ENCODE measurements around the gene PRODH2. TPM values are rescaled to one million over a fixed set of nuclear protein-coding genes. Genes with fewer than 3 reads are reported as not detected.

The PRODH2 gene
- total RNA-seq, 4 donors from 2014 or later: 0.13 TPM; not detected in 3

DNA sequence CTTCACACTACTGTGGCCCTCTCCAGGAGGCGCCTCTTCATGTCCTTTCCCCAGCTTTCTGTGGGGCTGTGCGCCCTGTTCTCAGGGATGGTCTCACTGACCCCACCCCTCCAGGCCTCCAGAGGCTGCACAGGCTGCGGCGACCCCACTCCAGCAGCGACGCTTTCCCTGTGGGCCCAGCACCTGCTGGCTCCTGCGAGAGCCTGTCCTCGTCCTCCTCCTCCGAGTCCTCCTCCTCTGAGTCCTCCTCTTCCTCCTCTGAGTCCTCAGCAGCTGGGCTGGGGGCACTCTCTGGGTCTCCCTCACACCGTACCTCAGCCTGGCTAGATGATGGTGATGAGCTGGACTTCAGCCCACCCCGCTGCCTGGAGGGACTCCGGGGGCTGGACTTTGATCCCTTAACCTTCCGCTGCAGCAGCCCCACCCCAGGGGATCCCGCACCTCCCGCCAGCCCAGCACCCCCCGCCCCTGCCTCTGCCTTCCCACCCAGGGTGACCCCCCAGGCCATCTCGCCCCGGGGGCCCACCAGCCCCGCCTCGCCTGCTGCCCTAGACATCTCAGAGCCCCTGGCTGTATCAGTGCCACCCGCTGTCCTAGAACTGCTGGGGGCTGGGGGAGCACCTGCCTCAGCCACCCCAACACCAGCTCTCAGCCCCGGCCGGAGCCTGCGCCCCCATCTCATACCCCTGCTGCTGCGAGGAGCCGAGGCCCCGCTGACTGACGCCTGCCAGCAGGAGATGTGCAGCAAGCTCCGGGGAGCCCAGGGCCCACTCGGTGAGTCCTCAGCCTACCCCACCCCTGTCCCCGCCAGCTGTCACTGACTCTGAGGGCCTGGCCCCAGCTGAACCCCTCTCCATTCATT, 26.1 kb downstream of the PRODH2 start:
- ATAC-seq (no peak), DNase-seq (no peak)
- H3K27me3 ChIP-seq: no peaks in the 10 kb centered on the region
- TF ChIP-seq, protein P1, sequence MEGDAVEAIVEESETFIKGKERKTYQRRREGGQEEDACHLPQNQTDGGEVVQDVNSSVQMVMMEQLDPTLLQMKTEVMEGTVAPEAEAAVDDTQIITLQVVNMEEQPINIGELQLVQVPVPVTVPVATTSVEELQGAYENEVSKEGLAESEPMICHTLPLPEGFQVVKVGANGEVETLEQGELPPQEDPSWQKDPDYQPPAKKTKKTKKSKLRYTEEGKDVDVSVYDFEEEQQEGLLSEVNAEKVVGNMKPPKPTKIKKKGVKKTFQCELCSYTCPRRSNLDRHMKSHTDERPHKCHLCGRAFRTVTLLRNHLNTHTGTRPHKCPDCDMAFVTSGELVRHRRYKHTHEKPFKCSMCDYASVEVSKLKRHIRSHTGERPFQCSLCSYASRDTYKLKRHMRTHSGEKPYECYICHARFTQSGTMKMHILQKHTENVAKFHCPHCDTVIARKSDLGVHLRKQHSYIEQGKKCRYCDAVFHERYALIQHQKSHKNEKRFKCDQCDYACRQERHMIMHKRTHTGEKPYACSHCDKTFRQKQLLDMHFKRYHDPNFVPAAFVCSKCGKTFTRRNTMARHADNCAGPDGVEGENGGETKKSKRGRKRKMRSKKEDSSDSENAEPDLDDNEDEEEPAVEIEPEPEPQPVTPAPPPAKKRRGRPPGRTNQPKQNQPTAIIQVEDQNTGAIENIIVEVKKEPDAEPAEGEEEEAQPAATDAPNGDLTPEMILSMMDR (IDR thresholded peaks at IDR 0.05 in 4 of 5, conservative IDR thresholded peaks at IDR 0.05 in 1 of 5): no peak
- TF ChIP-seq POLR2A (IDR thresholded peaks at IDR 0.05): no peak
- no peak overlapping the region for H3K27ac ChIP-seq
- intact Hi-C loops (cut with DNase I; ENCODE audit: low total_unique reads) (no loop called here), in situ Hi-C loops (cut with MboI; ENCODE audit: low sequenced_read_pairs in 4 of 4) (no loop called here)
- no peak overlapping the region for H3K4me3 ChIP-seq
- H3K9me3 ChIP-seq: no peaks in the 10 kb centered on the region
- no peaks in the 10 kb centered on the region for H3K4me1 ChIP-seq
- no peaks in the 10 kb centered on the region for H3K36me3 ChIP-seq

- no peak for TF ChIP-seq POLR2A (IDR thresholded peaks at IDR 0.05)
- TF ChIP-seq, protein P1 (IDR thresholded peaks at IDR 0.05 in 4 of 5, conservative IDR thresholded peaks at IDR 0.05 in 1 of 5): no peak
- ATAC-seq (no peak), DNase-seq (no peak)
- Histone ChIP-seq H3K27me3 (no peaks in the 10 kb centered on the region), H3K36me3 (peaks cover 0 to 11% of the 10 kb centered on the region in 2 donors), H3K27ac (no peak overlapping the region), H3K9me3 (no peaks in the 10 kb centered on the region), H3K4me1 (no peaks in the 10 kb centered on the region), H3K4me3 (no peak overlapping the region)
- intact Hi-C loops (cut with DNase I; ENCODE audit: low total_unique reads) (no loop called here), in situ Hi-C loops (cut with MboI; ENCODE audit: low sequenced_read_pairs in 4 of 4) (no loop called here)
These were observed 27.4 kb downstream of the PRODH2 start for GRCh38 chr19:35785339-35785627.

DNA sequence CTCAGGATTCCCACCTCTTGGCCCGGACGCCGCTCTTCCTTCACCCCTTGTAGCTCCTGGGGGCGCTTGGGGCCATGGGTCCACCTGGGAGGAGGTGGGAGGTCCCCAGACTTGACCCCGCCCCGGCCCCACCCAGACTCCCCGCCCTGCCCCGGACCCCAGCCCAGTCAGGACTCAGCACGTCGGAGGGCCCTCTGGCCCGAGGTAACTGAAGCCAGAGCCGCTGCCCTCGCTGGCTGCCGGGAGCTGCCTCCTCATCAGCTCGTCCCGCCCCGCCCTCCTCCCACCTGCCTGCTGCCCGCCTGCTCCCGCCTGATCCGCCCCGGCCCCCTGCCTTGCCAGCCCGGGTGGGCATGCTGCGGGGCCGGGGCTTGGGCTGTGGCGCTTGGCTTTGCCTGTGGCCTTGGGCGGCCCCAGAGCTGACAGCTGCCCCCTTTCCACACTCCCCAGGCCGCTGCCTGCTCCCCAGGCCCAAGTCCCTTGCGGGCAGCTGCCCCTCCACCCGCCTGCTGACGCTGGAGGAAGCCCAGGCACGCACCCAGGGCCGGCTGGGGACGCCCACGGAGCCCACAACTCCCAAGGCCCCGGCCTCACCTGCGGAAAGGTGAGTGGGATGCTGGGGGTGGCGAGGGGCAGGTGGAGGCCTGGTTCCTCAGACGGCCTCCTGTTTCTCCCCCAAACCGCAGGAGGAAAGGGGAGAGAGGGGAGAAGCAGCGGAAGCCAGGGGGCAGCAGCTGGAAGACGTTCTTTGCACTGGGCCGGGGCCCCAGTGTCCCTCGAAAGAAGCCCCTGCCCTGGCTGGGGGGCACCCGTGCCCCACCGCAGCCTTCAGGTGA, 27.9 kb downstream of the PRODH2 start:
- in situ Hi-C loops (cut with MboI; ENCODE audit: low sequenced_read_pairs in 4 of 4): no loop called here
- Histone ChIP-seq H3K4me3 (no peak overlapping the region), H3K27me3 (no peaks in the 10 kb centered on the region), H3K4me1 (no peaks in the 10 kb centered on the region), H3K36me3 (peaks cover 0 to 17% of the 10 kb centered on the region in 2 donors), H3K9me3 (no peaks in the 10 kb centered on the region), H3K27ac (no peak overlapping the region)
- TF ChIP-seq, protein P1 (IDR thresholded peaks at IDR 0.05 in 4 of 5, conservative IDR thresholded peaks at IDR 0.05 in 1 of 5): no peak
- TF ChIP-seq POLR2A (IDR thresholded peaks at IDR 0.05): no peak
- no peak for ATAC-seq
- no peak for DNase-seq
- intact Hi-C loops (cut with DNase I; ENCODE audit: low total_unique reads): no loop called here

GRCh38 chr19:35783469-35784434, 28.9 kb downstream of the PRODH2 start:
- intact Hi-C loops (cut with DNase I; ENCODE audit: low total_unique reads): no loop called here
- TF ChIP-seq, protein P1 (IDR thresholded peaks at IDR 0.05 in 4 of 5, conservative IDR thresholded peaks at IDR 0.05 in 1 of 5): no peak
- TF ChIP-seq POLR2A (IDR thresholded peaks at IDR 0.05): no peak
- no peak for ATAC-seq

More at GRCh38 chr19:35783469-35784434, 28.9 kb downstream of the PRODH2 start:
- H3K4me3 ChIP-seq: no peak overlapping the region
- H3K9me3 ChIP-seq: no peaks in the 10 kb centered on the region
- H3K36me3 ChIP-seq: peaks cover 0 to 17% of the 10 kb centered on the region in 2 donors
- no peaks in the 10 kb centered on the region for H3K4me1 ChIP-seq
- no peak for DNase-seq
- H3K27me3 ChIP-seq: no peaks in the 10 kb centered on the region
- no peak overlapping the region for H3K27ac ChIP-seq
- in situ Hi-C loops (cut with MboI; ENCODE audit: low sequenced_read_pairs in 4 of 4): no loop called here
